SK-N-SH treated with all-trans-retinoic acid at 6 μM for 48 hours (cell line): Measurements from ENCODE around the gene CYP4V2.

Experiments used
- ARNTL ChIP-seq: fragments of 450-650 bp; formaldehyde crosslinking; IDR thresholded peaks from 2 replicates; pipeline ENCODE4 v1.5.0; 2020; ENCODE audit warnings: low read depth, mild to moderate bottlenecking, moderate library complexity, borderline replicate concordance
- BACH2 ChIP-seq: fragments of 250-450 bp; sonication (Bioruptor Pico); IDR thresholded peaks from 2 replicates; pipeline ENCODE4 v1.9.0; 2021; ENCODE audit warnings: mild to moderate bottlenecking, borderline replicate concordance
- CSDC2 ChIP-seq: fragments of 250-450 bp; sonication (Bioruptor Pico); IDR thresholded peaks from 2 replicates; pipeline ENCODE4 v1.5.0; 2020; ENCODE audit warnings: mild to moderate bottlenecking, moderate library complexity
- GLIS3 ChIP-seq: fragments of 250-450 bp; sonication (Bioruptor Pico); IDR thresholded peaks from 2 replicates; pipeline ENCODE4 v1.5.0; 2020; ENCODE audit warnings: mild to moderate bottlenecking, moderate library complexity
- PPARA ChIP-seq: fragments of 250-450 bp; sonication (Bioruptor Pico); IDR thresholded peaks from 2 replicates; pipeline ENCODE4 v1.5.0; 2020; ENCODE audit warnings: mild to moderate bottlenecking, borderline replicate concordance
- RARB ChIP-seq: fragments of 250-450 bp; sonication (Bioruptor Pico); IDR thresholded peaks from 2 replicates; pipeline ENCODE4 v1.8.0; 2021; ENCODE audit warnings: mild to moderate bottlenecking, moderate library complexity
- SNAI2 ChIP-seq: fragments of 250-450 bp; sonication (Bioruptor Pico); IDR thresholded peaks from 2 replicates; pipeline ENCODE4 v1.5.0; 2020; ENCODE audit warnings: mild to moderate bottlenecking, moderate library complexity
- TOX ChIP-seq: fragments of 250-450 bp; sonication (Bioruptor Pico); IDR thresholded peaks from 2 replicates; pipeline ENCODE4 v1.8.0; 2021; ENCODE audit warnings: mild to moderate bottlenecking, moderate library complexity, borderline replicate concordance
- ZFP3 ChIP-seq: fragments of 250-450 bp; sonication (Bioruptor Pico); IDR thresholded peaks from 2 replicates; pipeline ENCODE4 v1.5.0; 2020; ENCODE audit warnings: mild to moderate bottlenecking, moderate library complexity
- ZNF565 ChIP-seq: fragments of 450-650 bp; formaldehyde crosslinking; conservative IDR thresholded peaks from 2 replicates; pipeline ENCODE4 v1.5.0; 2020; ENCODE audit warnings: low read depth, mild to moderate bottlenecking, moderate library complexity
- TF ChIP-seq, protein P1 (sequence below): fragments of 250-450 bp; sonication (Bioruptor Pico); IDR thresholded peaks from 2 replicates; pipeline ENCODE4 v1.8.0; 2020; ENCODE audit warnings: mild to moderate bottlenecking, moderate library complexity, borderline replicate concordance

DNA sequence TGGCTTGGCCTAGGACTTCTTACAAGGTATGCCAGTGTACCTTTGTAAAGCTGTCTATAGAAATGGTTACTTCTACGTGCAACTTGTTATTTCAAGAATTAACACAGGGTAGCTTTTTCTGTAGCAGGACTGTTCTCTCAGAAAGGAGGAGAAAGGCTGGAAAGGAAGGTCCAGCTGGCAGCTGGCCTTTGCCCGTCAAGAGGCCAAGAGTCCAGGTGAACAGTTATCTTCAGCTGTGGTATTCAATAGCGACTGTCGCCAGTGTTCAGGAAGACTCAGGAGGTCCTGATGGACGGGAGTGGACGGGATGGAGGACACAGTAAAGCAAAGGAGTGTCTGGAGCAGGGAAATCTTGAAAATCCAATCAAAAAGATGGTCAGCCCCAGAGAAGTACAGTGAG is 4.7 kb downstream of the CYP4V2 start:
- TF ChIP-seq ARNTL (CRISPR knock-in tag) (no peak), PPARA (CRISPR knock-in tag) (no peak), RARB (CRISPR knock-in tag) (no peak), BACH2 (CRISPR knock-in tag) (no peak), CSDC2 (CRISPR knock-in tag) (no peak), TOX (CRISPR knock-in tag) (no peak), ZNF565 (no peak), GLIS3 (CRISPR knock-in tag) (no peak), ZFP3 (CRISPR knock-in tag) (no peak), SNAI2 (CRISPR knock-in tag) (no peak)
- TF ChIP-seq, protein P1, sequence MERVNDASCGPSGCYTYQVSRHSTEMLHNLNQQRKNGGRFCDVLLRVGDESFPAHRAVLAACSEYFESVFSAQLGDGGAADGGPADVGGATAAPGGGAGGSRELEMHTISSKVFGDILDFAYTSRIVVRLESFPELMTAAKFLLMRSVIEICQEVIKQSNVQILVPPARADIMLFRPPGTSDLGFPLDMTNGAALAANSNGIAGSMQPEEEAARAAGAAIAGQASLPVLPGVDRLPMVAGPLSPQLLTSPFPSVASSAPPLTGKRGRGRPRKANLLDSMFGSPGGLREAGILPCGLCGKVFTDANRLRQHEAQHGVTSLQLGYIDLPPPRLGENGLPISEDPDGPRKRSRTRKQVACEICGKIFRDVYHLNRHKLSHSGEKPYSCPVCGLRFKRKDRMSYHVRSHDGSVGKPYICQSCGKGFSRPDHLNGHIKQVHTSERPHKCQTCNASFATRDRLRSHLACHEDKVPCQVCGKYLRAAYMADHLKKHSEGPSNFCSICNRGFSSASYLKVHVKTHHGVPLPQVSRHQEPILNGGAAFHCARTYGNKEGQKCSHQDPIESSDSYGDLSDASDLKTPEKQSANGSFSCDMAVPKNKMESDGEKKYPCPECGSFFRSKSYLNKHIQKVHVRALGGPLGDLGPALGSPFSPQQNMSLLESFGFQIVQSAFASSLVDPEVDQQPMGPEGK (CRISPR knock-in tag) = no peak
